ENCODE results near the gene R3HCC1L.

- TF ChIP-seq CTCF (IDR thresholded peaks at IDR 0.05; ENCODE audit: low read depth, low read length, poor library complexity, severe bottlenecking) (no peak), EZH2phosphoT487 (IDR thresholded peaks at IDR 0.05; ENCODE audit: borderline replicate concordance, low read length) (no peak)
Observed at GRCh38 chr10:98119891-98120290, 14.6 kb upstream of the R3HCC1L start.

All from DOHH2 (cell line).